Loucy (cell line): ENCODE data around the gene EML1.

Experiments used
- EZH2phosphoT487 ChIP-seq: fragments of 200-600 bp; IDR thresholded peaks from 2 replicates; pipeline ENCODE4 v1.6.1; 2018; ENCODE audit warnings: antibody characterized with exemption, mild to moderate bottlenecking, moderate library complexity, borderline replicate concordance
- TF ChIP-seq, protein P1 (sequence below): fragments of 200-600 bp; sonication (generic); conservative IDR thresholded peaks from 2 replicates; pipeline ENCODE4 v1.5.1; 2014; ENCODE audit warnings: mild to moderate bottlenecking, antibody characterized with exemption, low read length

DNA sequence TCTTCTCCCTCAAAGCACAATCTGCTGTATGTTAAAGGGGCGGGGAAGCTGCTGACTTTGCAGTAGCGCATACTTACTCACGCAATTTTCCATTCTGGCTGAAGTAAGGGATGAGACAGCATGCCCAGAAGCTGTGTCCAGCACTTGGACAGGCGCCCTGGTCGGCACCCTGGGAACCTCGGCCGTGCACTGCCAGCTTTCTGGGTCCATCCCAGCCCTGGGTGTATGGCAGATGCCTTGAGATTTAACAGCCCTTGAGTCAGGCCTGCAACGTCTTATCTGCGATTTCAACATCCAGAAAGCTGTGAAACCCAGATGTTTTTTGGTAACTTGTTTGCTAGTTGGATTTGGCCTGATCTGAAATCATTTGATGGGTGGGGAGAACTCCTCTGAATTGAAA, 16.1 kb downstream of the EML1 start:
- TF ChIP-seq, protein P1, sequence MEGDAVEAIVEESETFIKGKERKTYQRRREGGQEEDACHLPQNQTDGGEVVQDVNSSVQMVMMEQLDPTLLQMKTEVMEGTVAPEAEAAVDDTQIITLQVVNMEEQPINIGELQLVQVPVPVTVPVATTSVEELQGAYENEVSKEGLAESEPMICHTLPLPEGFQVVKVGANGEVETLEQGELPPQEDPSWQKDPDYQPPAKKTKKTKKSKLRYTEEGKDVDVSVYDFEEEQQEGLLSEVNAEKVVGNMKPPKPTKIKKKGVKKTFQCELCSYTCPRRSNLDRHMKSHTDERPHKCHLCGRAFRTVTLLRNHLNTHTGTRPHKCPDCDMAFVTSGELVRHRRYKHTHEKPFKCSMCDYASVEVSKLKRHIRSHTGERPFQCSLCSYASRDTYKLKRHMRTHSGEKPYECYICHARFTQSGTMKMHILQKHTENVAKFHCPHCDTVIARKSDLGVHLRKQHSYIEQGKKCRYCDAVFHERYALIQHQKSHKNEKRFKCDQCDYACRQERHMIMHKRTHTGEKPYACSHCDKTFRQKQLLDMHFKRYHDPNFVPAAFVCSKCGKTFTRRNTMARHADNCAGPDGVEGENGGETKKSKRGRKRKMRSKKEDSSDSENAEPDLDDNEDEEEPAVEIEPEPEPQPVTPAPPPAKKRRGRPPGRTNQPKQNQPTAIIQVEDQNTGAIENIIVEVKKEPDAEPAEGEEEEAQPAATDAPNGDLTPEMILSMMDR, result no peak
- no peak for TF ChIP-seq EZH2phosphoT487
